Measurements from ENCODE around the gene SLC2A6.

The SLC2A6 gene

DNA sequence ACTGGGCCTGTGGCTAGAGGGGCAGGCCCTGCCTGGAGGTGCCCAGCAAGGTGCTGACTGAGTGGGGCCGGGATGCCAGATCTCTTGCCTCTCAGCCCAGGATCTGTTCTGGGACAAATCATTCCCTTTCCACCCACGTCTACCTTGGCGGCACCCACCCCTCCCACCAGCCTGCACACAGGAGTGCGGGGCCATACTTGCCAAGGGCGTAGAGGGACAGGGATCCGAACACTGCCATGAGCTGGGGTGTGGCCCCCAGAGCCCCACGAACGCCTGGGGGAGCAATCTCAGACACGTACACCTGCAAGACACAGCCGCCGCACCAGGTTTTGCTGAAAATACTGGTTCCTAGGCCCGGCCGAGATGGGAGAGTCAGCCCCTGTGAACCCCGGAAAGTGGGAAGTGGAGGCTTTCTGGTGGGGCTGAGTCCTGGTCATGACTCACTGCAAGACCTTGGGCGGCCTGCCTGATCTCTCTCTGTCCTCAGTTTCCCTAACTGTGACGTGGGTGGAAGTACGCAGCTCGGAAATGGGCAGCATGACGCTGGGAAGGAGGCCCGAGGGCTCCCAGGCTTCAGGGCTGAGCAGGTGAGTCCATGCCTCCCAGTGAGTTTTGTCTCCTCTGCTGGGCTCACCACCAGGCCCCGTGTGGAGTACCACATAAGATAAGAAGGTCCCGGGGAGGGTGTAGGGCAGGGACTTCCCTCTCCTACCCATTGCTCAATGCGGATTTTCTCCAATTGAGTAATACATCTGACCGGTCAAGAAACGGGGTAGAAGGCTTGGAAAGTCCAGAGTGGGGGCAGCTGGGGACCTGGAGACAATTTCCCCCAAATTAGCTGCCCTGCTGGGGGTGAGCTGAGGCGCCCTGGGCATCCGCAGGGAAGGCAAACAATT, 2.6 kb downstream of the SLC2A6 start:
- DNase-seq = no peak

DNA sequence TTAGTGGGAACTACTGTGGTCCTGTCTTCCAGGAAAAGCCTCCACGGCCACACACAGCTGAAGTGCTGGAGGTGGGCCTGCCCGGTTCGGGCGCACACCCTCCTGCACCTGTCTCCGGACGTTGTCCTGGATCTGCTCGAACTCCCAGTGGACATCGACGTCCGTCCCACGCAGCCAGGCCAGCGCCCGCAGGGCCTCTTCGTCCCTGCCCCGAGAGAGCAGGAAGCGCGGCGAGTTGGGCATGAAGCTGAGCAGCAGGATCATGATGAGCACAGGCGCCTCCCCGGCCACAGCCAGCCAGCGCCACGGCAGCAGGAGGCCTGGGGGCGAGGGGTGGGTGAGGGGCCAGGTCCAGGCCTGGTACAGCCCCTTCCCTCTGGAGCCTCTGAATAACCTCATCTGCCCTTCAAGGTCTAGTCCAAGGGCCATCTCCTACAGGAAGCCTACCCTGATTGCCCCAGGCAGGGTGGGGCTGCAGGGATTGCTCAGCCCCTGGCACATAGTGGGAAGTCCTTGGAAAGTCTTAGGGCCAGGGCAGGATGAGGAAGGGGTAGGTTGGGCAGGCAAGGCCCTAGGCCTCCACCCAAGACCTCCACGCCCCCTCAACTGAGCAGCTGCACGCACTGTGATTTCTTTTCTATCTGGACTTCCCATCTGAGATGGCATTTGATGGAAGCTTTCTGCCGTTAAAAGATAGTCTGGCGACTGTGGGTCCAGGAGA, 3.4 kb downstream of the SLC2A6 start:
- no peak for DNase-seq

DNA sequence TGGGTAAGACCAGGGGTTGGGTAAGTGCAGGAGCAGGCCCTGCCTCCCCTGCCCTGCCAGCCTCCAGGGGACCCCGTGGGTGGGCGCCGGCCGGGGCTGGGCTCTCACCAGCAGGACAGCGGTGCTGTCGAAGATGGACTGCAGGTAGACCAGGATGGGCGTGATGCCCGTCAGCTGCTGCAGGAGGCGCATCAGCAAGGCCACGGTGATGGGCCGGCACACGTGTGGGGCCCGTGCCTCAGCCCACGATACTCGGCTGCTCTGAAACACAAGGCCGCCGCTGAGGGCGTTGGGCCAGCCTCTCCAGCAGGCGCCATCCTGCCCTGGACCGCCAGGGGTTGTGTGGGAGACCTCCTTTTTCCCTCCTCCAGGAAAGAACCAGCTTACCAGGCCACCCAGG, 4.0 kb downstream of the SLC2A6 start:
- no peak for DNase-seq

DNA sequence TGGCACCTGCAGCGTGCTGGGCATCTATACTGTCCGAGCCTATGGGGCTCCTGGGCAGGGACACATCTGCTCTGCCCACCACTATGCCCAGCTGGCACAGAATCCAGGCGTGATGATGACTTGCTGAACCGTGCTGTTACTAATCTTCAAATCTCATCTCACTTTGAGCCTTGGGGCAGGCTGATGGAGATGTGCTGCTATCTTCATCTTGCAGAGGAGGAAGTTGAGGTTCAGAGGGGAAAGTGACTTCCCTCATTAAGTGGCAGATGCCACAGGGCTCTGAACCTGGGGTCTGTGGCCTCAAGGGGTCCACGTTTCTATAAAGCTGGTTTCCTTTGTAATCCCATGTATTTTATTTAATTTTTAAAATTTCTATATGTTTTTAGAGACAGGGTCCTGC, 4.7 kb downstream of the SLC2A6 start:
- DNase-seq = no peak

DNA sequence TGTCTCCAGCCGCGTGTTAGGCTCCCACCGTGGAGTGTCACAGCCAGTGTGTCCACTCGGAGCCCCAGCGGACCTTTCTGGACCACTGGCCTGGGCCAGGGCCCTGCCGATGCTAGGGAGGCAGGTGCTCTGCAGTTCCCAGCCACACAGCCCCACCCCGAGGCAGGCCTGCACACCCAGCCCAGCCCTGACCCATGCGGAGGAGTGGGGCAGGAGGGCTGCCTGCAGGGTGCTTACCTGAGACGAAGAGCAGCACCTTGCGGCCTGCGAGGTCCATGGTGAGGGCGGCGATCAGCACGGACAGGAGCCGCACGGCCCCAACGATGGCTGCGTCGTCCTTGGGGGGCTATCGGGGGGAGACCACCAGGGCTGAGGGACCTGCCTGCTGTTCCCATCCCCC, 5.2 kb downstream of the SLC2A6 start:
- DNase-seq = no peak

DNA sequence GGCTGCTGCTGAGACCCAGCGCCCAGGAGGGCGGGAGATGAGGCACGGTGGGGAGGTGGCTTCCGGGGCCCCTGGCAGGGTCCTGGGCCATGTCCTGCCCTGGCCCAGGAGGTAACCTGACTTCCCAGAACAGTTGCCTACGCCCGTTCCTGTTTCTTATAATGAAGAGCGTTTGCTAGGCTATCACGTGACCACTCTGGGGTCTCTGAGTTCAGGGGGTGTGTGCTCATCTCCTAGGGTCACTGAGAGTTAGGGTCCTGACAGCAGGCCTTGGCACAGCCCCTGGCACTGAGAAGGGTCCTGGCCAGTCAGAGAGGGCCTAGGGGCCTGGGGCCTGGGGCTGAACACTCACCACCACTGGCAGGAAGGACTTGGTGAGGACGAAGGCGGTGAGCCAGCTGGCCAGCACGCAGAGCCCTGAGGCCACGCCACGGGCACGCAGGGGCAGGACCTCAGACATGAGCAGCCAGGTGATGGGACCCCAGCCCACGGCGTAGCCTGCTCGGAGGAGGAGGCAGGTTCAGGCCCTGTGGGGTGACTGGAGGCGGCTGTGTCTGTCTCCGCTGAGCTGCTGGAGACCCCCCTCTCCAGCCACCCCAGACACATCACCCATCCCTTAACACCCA, 6.0 kb downstream of the SLC2A6 start:
- DNase-seq = no peak

DNA sequence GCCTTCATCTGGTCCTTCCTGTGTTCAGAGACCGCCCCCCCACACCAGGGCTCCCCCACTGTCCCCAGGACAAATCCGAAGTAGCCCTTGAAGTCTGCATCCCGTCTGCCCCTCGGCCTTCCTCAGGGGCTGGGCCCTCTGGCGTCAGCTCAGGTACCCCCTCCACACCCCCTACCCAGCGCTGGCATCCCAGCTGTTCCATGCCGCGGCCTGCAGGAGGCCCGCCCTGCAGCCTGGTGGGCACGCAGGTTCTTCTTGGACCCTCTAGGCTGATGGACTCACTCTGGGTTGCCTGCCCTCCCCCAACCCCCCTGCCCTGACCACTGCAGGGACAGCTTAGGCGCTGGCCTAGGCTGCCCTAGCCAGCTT, 6.6 kb downstream of the SLC2A6 start:
- no peak for DNase-seq

DNA sequence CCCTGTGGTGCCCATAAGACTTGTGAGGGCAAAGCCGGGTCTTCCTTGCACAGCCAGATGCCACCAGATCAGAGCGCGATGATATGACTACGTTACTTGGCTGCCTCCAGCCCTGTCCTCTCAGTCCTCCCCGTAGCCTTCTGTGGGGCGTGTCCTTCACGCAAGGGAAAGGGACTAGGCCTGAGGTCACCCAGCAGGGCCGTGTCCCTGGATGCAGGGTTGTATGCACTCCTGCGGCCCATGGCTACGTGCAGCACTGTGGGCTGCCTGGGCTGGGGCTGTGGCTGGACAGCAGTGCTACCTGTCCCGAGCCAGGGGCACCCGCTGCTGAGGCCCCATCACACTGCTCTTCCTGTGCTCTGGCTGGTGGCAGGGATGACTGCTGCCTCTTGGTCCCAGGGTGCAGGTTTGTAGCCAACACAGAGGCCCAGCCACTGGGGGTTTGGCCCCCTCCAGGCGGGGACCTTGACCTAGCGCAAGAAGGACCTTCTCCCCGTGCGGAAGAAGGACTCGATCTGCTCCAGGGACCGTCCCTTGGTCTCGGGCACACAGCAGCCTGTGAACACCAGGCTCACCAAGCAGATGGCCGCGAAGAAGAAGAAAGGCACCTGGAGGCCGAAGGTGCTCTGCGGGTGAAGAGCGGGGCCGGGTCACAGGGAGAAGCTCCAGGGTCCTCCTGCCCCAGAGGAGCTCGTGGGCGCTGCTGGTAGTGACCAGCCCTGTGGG, 7.2 kb downstream of the SLC2A6 start:
- DNase-seq = no peak

DNA sequence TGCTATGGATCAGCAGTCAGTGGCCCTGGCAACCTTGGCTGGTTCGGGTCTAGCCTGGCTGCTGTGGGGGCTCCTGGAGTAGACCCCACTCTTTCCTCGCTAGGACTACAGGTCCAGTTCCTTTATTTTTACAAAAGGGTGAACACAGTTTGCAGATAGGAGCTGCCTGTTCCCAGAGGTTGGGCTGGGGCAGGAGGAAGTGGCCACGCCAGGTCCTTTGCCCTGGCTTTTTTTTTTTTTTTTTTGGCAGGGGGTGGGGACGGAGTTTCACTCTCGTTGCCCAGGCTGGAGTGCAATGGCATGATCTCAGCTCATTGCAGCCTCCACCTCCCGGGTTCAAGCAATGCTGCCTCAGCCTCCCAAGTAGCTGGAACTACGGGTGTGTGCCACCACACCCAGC, 7.9 kb downstream of the SLC2A6 start:
- DNase-seq = no peak

DNA sequence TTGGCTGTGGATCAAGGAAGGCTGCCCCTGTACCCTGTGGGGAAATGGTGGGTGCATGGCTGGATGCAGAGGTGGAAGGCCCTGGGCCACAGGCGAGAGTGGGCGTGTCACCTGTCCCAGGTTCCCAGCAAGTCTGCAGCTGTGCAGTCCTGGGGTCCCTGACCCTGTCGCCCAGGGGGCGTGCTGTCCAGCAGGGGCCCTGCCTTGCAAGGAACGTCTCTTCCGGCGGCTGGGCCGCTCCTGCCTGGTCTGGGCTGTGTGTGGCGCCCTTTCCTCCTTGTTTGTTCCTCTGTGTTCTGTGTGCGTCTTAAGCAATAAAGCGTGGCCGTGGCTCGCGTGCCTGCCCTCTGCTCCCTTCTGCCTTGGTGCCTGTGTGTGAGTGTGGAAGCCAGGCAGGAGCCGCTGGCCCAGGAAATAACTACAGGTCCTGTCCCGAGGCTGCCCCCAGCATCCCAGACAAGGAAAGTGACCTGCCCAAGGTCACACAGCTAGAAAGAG, 8.4 kb downstream of the SLC2A6 start:
- no peak for DNase-seq

DNA sequence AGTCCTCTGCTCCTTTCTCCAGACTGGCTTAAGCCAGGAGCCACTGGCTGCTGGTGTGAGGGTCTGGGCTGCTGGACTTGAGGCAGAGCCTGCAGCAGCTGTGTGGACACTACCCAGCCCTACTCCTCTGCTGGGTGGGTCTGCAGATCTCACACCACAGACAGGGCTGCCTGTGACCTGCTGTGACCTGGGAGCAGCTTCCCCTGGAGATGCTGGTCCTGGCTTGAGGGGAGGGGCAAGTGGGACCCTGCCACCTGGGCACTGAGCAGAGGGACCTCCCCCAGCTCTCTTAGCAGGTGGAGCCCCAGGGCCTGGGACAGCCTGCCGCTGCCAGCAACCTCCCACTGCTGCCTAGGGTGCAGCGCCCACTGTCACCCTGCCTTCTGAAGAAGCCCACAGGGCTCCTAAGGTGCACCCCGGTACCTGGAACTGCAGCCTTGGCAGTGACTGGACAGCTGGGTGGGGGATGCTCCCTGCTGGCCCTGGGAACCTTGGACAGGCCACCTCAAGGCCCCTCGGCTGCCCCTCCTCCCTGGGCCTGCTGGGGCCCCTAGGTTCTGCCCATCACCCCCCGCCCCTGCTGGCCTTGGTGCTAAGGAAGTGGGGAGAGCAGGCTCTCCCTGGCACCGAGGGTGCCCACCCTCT, 10.0 kb downstream of the SLC2A6 start:
- no peak for DNase-seq

DNA sequence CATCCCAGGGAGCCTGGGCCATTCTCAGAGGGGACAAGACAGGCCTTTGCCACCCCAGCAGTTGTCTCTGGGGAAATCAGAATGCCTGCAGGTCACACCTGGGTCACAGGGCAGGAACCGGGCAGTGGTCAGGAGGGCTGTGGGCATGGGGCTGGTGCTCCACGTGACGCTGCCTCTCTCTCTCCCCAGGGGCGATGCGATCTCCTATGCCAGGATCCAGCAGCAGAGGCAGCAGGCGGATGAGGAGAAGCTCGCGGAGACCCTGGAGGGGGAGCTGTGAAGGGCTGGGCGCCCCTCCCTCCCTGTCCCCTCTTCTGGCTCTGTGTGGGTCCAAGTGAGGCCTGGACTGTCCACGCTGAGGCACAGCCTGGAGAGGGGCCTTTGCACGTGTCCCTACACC, 10.5 kb downstream of the SLC2A6 start:
- DNase-seq = no peak

DNA sequence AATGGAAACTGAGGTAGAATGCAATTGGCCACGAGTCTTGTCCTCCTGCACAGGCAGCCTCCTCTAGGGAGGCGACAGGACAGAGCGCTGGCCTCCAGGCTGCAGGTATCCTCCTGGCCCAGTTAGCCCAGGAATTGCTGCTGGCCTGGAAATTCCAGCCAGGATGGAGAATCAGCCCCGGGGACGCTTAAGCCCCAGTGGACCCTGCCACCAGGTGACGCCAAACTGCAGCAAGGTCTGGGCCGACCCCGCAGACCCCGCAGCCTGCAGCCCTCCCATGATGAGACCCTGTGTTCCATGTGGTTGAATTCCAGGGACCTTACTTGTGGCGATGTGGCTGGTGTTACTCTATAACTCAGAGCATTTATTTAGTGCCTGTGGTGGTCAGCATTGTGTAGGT, 11.8 kb downstream of the SLC2A6 start:
- no peak for DNase-seq

DNA sequence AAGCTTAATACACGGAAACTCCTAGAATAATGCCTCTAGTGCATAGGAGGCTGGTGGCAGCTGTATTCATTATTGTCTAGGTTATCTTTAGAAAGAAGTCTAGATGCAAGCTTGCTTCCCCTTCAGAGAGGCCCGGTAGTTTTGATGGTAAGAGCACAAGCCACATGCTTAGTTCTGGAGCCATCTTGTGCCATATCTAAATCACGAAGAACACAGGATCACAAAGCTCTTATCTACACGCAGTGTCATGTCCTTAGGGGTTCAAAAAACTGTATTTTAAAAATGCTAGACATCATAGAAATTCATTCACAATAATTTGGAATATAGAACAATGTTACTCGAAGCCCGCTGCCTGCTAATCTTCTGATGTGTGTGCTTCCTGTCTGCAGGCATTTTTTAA, 12.9 kb downstream of the SLC2A6 start:
- no peak for DNase-seq

DNA sequence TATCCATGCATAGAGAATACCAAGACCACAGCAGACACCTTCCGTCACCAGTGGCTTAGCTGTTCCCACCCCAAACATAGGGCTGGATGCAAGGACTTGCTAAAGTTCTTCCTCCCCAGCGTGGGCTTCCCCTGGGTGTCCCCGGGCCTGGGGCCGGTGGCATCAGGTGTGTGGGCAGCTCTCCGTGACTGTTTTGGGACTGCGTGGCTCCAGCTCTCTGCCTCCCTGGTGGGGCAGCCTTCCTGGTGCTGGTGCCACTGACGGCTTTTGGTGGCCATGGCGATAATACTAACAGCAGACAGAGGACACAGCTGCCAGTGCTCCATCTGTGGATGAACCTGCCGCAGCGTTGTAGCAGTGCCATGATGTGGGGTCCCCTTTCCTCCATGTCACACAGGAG, 14.3 kb downstream of the SLC2A6 start:
- DNase-seq = no peak

DNA sequence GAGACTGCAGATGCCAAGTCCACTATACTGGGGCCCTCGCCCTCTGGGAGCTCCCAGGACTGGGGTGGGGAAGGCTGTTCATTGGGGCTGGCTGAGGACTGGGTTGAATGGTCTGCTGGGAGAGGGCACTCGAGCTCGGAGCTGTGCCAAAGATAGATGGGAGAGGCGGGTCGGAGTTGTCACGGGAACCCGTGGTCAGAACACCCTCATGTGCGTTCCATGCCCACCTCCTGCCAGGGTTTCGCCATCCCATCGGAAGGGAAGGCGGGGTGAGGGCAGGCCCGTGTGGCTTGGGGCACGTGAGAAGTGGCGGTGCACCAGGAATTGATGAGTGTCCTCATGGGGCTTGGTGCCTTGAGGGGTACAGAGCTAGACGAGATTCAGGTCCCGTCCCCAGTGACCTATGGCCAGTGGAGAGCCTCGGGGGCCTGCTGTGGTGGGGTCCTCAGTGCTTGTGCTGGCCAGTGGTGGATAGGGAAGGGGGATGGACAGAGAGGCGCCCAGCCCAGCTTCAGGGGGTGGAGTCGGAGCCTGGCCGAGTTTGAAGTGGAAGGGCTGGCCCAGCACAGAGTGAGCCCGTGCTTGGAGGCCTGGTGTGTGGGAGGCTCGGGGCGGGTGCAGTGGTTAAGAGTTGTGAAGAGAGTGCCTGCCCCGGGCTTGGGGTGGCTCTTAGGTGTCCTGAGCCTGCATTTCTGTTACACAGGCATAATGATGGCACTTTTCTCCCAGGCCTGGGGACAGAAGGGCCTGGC, 14.9 kb downstream of the SLC2A6 start:
- DNase-seq = no peak

DNA sequence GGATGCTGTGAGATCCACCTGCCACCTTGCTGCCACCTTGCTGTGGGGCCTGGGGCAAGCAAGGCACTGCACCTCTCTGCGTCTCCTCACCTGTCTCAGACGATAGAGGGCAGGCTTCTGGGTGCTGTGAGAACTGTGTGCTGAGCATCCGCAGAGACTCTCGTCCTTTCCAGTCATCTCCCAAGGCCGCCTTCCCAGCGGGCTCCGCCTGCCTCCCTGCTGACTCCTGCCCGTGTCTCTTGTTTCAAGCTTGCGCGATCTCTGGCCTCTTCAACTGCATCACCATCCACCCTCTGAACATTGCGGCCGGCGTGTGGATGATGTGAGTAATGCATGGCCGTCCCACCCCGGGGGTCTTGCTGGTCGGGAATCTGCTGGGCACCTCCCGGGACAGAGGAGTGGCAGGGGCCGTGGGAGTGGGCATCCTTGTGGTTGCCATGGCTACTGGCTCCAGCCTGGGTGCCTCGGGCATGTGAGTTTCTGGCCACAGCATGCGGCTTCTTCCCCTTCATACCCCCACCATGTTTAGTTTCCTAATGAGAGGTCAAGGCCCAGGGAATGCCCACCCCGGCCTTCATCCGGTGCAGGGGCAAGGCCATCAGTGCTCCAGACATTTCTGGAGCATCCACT, 15.6 kb downstream of the SLC2A6 start:
- DNase-seq = no peak

DNA sequence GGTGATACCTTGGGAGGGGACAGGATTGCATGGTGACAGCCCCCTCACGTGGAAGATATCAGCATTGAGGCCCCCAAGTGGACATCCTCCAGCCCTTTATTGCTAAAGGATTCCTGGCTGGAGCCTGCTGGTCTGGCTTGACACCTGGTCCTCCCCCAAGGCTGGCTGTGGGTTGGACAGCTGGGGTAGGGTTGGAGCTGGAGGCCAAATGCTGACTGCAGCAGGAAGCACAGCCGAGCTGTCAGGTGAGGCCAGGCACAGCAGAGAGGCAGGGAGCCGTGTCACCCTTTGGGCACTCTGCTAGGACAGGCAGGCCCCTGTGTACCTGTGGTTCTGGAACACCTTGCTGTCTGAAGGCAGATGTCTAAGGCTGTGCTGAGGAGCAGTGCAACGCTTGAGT, 16.9 kb downstream of the SLC2A6 start:
- DNase-seq = no peak

DNA sequence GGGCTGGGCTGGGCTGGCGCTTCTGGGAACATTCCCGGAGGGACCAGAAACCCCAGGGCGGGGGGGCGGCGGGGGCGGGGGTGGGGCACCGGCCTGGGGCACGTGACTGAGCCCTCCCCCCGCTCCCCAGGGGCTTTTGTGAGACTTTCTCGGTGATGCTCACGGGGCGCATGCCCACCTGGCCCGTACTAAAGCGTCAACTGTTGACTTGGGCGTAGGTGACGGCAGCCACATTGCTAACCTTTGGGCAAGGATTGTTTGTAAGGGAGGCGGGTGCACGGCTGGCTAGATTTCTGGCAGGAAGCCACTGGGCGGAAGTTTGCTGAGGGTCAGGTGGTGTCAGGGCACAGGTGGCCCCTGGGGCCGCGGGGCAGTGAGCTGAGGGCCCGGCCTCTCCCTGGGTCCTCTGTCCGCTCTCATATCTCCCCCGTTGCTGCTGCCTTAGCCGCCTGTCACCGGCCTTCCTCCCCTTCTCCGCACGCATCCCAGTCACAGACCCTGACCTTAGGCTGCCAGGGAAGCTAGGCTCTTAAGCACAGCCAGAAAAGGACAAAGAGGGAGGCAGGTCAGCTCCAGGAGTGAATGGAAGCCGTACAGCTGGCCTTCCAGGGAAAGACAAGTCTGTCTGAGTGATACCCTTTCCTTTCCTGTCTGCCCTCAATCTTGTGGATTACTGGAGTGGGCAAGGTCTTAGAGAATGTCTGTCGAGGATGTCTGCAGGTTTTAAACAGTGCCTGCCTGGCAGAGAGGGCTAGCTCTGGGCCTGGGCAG, 18.3 kb downstream of the SLC2A6 start:
- no peak for DNase-seq
